Ecto neural progenitor cell (in vitro differentiated cells): ENCODE measurements around the gene ZNF407.
"Not testable (repeated sequence)": the region's sequence is repeated elsewhere in the genome, so short reads cannot be mapped to it uniquely, and the experiment has no call there.

Source experiments
- DNase-seq: peaks from one replicate; pipeline ENCODE4 v3.0.0-alpha.2; 2018; ENCODE audit warnings: low spot score

ZNF407 gene

GRCh38 chr18:74933930-74934329, 336.3 kb downstream of the ZNF407 start:
- no peak for DNase-seq

- no peak for DNase-seq
Measured at GRCh38 chr18:74935434-74935833, 337.8 kb downstream of the ZNF407 start.

GRCh38 chr18:74936343-74936742, 338.7 kb downstream of the ZNF407 start:
- no peak for DNase-seq

- no peak for DNase-seq
Measured at GRCh38 chr18:74937291-74937690, 339.6 kb downstream of the ZNF407 start.

GRCh38 chr18:74940856-74941255, 343.2 kb downstream of the ZNF407 start:
- no peak for DNase-seq

GRCh38 chr18:74942319-74942910, 344.7 kb downstream of the ZNF407 start:
- no peak for DNase-seq

GRCh38 chr18:74944676-74945075, 347.0 kb downstream of the ZNF407 start:
- DNase-seq: no peak

- DNase-seq: no peak
Measured at GRCh38 chr18:74945774-74946545, 348.3 kb downstream of the ZNF407 start.

GRCh38 chr18:74946646-74947375, 349.1 kb downstream of the ZNF407 start:
- DNase-seq: no peak

GRCh38 chr18:74947417-74947816, 349.7 kb downstream of the ZNF407 start:
- no peak for DNase-seq

GRCh38 chr18:74947875-74948274, 350.2 kb downstream of the ZNF407 start:
- no peak for DNase-seq

- no peak for DNase-seq
Measured at GRCh38 chr18:74949611-74950010, 351.9 kb downstream of the ZNF407 start.

GRCh38 chr18:74950479-74950878, 352.8 kb downstream of the ZNF407 start:
- DNase-seq: no peak

GRCh38 chr18:74951165-74951760, 353.6 kb downstream of the ZNF407 start:
- no peak for DNase-seq

- DNase-seq: no peak
Measured at GRCh38 chr18:74957588-74958224, 360.0 kb downstream of the ZNF407 start.

- DNase-seq: no peak
Measured at GRCh38 chr18:74959216-74959615, 361.5 kb downstream of the ZNF407 start.

GRCh38 chr18:74961596-74961995, 363.9 kb downstream of the ZNF407 start:
- no peak for DNase-seq

GRCh38 chr18:74963820-74964446, 366.3 kb downstream of the ZNF407 start:
- no peak for DNase-seq

GRCh38 chr18:74965682-74966081, 368.0 kb downstream of the ZNF407 start:
- no peak for DNase-seq

- no peak for DNase-seq
Measured at GRCh38 chr18:74967438-74967837, 369.8 kb downstream of the ZNF407 start.

- no peak for DNase-seq
Measured at GRCh38 chr18:74967979-74968378, 370.3 kb downstream of the ZNF407 start.

GRCh38 chr18:74971358-74971757, 373.7 kb downstream of the ZNF407 start:
- DNase-seq: not testable (repeated sequence)
